Heart right ventricle (tissue), 16 donors: ENCODE results near the gene GFAP. TPM values are rescaled to one million over a fixed set of nuclear protein-coding genes. Genes with fewer than 3 reads are reported as not detected.
A peak's percentile ranks its signal among the peaks of the same experiment; 100 is the strongest.

Source experiments
- ATAC-seq, 8 donors: fragments of 200-7000 bp; cut with Tn5 transposase; one replicate each; pipeline ENCODE4 v1.9.1; 2020; ENCODE audit warnings: mild to moderate bottlenecking in 8 of 8, moderate library complexity in 8 of 8, moderate number of reproducible peaks in 1 of 8
- DNase-seq, 2 donors: peaks; one replicate each; pipeline ENCODE4 v3.0.0-alpha.2; 2020
- H3K27ac ChIP-seq, 10 donors: fragments of 200-600 bp; sonication (generic) in 2 of 10; one replicate each; pipeline versions ENCODE4 v1.5.0 to v1.8.0; 2020 to 2022; ENCODE audit warnings: mild to moderate bottlenecking in 3 of 10
- H3K27me3 ChIP-seq, 7 donors: fragments of 200-600 bp; one replicate each; pipeline ENCODE4 v1.8.0; 2021 to 2022; ENCODE audit warnings: mild to moderate bottlenecking in 2 of 7
- H3K36me3 ChIP-seq, 9 donors: fragments of 200-600 bp; sonication (generic) in 1 of 9; one replicate each; pipeline versions ENCODE4 v1.5.0 to v1.8.0; 2020 to 2022; ENCODE audit warnings: mild to moderate bottlenecking in 2 of 9
- H3K4me1 ChIP-seq, 9 donors: fragments of 200-600 bp; sonication (generic) in 1 of 9; one replicate each; pipeline versions ENCODE4 v1.5.0 to v1.8.0; 2020 to 2022; ENCODE audit warnings: mild to moderate bottlenecking in 4 of 9
- H3K4me3 ChIP-seq, 10 donors: fragments of 200-600 bp; sonication (generic) in 2 of 10; one replicate each; pipeline versions ENCODE4 v1.5.0 to v1.8.0; 2020 to 2022; ENCODE audit warnings: mild to moderate bottlenecking in 7 of 10, moderate library complexity in 2 of 10
- H3K9me3 ChIP-seq, 11 donors: fragments of 200-600 bp in 10 of 11; sonication (generic) in 2 of 11; one replicate each; pipeline versions ENCODE4 v1.5.0 to v1.8.0; 2013 to 2022; ENCODE audit warnings: mild to moderate bottlenecking in 2 of 11, control low read depth in 1 of 11, moderate library complexity in 1 of 11
- CTCF ChIP-seq, 9 donors: fragments of 200-600 bp; sonication (generic) in 2 of 9; IDR thresholded peaks; one replicate each; pipeline versions ENCODE4 v1.5.0 to v1.8.0; 2021 to 2022; ENCODE audit warnings: antibody characterized with exemption in 9 of 9, mild to moderate bottlenecking in 5 of 9, moderate library complexity in 1 of 9
- WGBS, 2 donors: extraction: QIAGEN DNeasy Blood & Tissue Kit; methylation state at CpG; one replicate each; pipeline ENCODE4 v1.1.7; 2013; ENCODE audit warnings: inconsistent platforms in 1 of 2; 5-methylcytosine and 5-hydroxymethylcytosine counted together
- intact Hi-C, 10 donors: fragments of 100-400 bp; cut with DNase I; formaldehyde crosslinking; loops; one replicate each; pipeline versions ENCODE4 v1.11.1 to v1.14.2; 2022
- polyA plus RNA-seq, 2 donors: library from polyadenylated mRNA; stranded (reverse); fragments of 200-250 nt; gene quantifications; one replicate each; pipeline ENCODE4 v1.2.3, GENCODE V29; 2013
- total RNA-seq, 10 donors: library from RNA; stranded (reverse); fragmentation: NEBNext Ultra II Directional in 3 of 10; extraction: Animal tissue kit (Norgen Biotek cat#: 25700) in 3 of 10; gene quantifications; one replicate each; pipeline versions ENCODE4 v1.2.1 to v1.2.4, GENCODE V29; 2021 to 2023
- donor health status: Arrhythmogenic right ventricular cardiomyopathy.
- donor health status: ischemic (EF 13 %, LVEDD 7.1; RV severe dilation, severe dysfunction).
- donor health status: healthy with polysubstance abuse.
- donor health status: DM: no; HTN: yes; CAD: no.
- donor health status: DM: no; HTN: no; CAD: no.
- donor health status: ischemic (EF 25% LVEDD 6.9; RV normal size, moderate dysfunction).
- donor health status: ischemic (EF 25% LVEDD 5.7; RV mildly dilated, moderate dysfunction).
- donor health status: healthy.
- donor health status: DM: yes; HTN: yes; CAD: no.
- donor health status: Ischemic cardiomyopathy.
- donor health status: ischemic (EF 35%, LVEDD 5.7; RV mildly dilated, moderate dysfunction).
- donor health status: nonischemic (EF 11% LVEDD 7.7; RV severe dilation, severe dysfunction).
- donor health status: DM: yes; HTN: yes; CAD: no.
- donor health status: PGD.
- donor health status: ischemic (EF 29% LVEDD 5.4; RV normal size, mild dysfunction).
- donor health status: nonischemic (EF 23%, LVEDD 6.1; RV moderate dilation, normal function).

GFAP gene
- total and polyA plus RNA-seq, 12 donors: 2.1 to 8.6 (median 7.1) TPM

- DNase-seq (no peak), ATAC-seq (no peak)
- no peak for TF ChIP-seq CTCF (IDR thresholded peaks at IDR 0.05)
- peaks cover 0 to 12% (median 0%) of the 10 kb centered on the region in 7 donors for H3K27me3 ChIP-seq
- intact Hi-C loops: loop anchor here in 6 of 10 donors (2.0 to 10.0 kb wide), 8 partner anchors 44 to 272 kb away; partner anchors contain the start of genes C1QL1 (in 1 of the 6) and PLCD3 (in 1 of the 6)
- H3K36me3 ChIP-seq: peaks cover 0 to 11% (median 0%) of the 10 kb centered on the region in 9 donors
- no peak overlapping the region for H3K4me3 ChIP-seq
- H3K27ac ChIP-seq: peak overlapping the region in 1 of 10 donors; percentile 27
- 65 to 70% methylated on average over 19 of the region's 19 CpGs for WGBS, 2 donors
- no peaks in the 10 kb centered on the region for H3K9me3 ChIP-seq
- peaks cover 3 to 26% (median 10%) of the 10 kb centered on the region in 9 donors for H3K4me1 ChIP-seq
Observed at GRCh38 chr17:44922746-44923470, 7.6 kb upstream of the GFAP start.

- H3K36me3 ChIP-seq: peaks cover 0 to 4% (median 0%) of the 10 kb centered on the region in 9 donors
- H3K4me1 ChIP-seq: peaks cover 2 to 33% (median 13%) of the 10 kb centered on the region in 9 donors
- no peaks in the 10 kb centered on the region for H3K9me3 ChIP-seq
- intact Hi-C loops: loop anchor here in 6 of 10 donors (2.0 to 10.0 kb wide), 8 partner anchors 45 to 273 kb away; partner anchors contain the start of genes C1QL1 (in 1 of the 6) and PLCD3 (in 1 of the 6)
- TF ChIP-seq CTCF (IDR thresholded peaks at IDR 0.05): no peak
- H3K4me3 ChIP-seq: no peak overlapping the region
- H3K27ac ChIP-seq: peak overlapping the region in 2 of 10 donors; percentile 47 to 64
- ATAC-seq (no peak), DNase-seq (no peak)
- H3K27me3 ChIP-seq: peaks cover 0 to 12% (median 0%) of the 10 kb centered on the region in 7 donors
- WGBS, 2 donors: 84 to 85% methylated on average over 6 of the region's 6 CpGs
Observed at GRCh38 chr17:44922136-44922535, 6.8 kb upstream of the GFAP start.

GRCh38 chr17:44921122-44921882 is 6.0 kb upstream of the GFAP start:
- Histone ChIP-seq H3K27ac (peak overlapping the region in 8 of 10 donors; percentile 32 to 64 (median 48)), H3K4me3 (no peak overlapping the region), H3K9me3 (no peaks in the 10 kb centered on the region), H3K27me3 (peaks cover 0 to 12% (median 0%) of the 10 kb centered on the region in 7 donors), H3K36me3 (no peaks in the 10 kb centered on the region), H3K4me1 (peaks cover 4 to 41% (median 18%) of the 10 kb centered on the region in 9 donors)
- TF ChIP-seq CTCF (IDR thresholded peaks at IDR 0.05): peak in 3 of 9 donors; percentile 5 to 21 (median 10)
- WGBS, 2 donors: 26 to 34% methylated on average over 11 of the region's 11 CpGs
- intact Hi-C loops: loop anchor here in 9 of 10 donors (2.0 to 10.0 kb wide), 12 partner anchors 46 to 273 kb away; partner anchors contain the start of genes C1QL1 (in 2 of the 9) and PLCD3 (in 2 of the 9)
- ATAC-seq (peak; percentile 44 to 83 (median 61)), DNase-seq (peak in 1 of 2 donors; percentile 41)

DNA sequence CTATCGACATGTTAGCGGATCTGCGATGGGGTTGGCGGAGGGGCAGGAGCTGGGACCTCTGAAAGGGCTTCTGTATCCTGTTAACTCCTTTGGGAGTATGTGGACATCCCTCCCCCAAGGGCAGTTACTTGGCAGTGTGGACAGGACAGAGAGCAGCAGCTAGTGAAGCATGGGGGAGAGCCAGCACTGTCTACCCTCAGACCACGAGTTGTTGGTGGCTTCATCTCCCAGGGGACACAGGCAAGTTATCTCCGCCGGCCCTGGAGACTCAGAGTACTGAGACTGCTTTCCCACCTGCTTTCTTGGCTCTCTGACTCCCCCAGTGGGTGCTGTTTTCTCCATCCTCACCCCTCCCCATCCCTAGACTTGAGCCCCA is 5.3 kb upstream of the GFAP start:
- DNase-seq (peak in 1 of 2 donors; percentile 9), ATAC-seq (peak in 3 of 8 donors; percentile 10 to 33 (median 22))
- H3K36me3 ChIP-seq: no peaks in the 10 kb centered on the region
- peaks cover 0 to 12% (median 0%) of the 10 kb centered on the region in 7 donors for H3K27me3 ChIP-seq
- H3K4me1 ChIP-seq: peaks cover 4 to 48% (median 25%) of the 10 kb centered on the region in 9 donors
- 42 to 57% methylated on average over 7 of the region's 7 CpGs for WGBS, 2 donors
- intact Hi-C loops: loop anchor here (1.0 to 10.0 kb wide), 15 partner anchors 47 to 274 kb away; partner anchors contain the start of genes PLCD3 (in 3 of the 10) and C1QL1 (in 2 of the 10)
- H3K27ac ChIP-seq: peak overlapping the region in 8 of 10 donors; percentile 19 to 64 (median 40)
- TF ChIP-seq CTCF (IDR thresholded peaks at IDR 0.05): no peak
- no peak overlapping the region for H3K4me3 ChIP-seq
- H3K9me3 ChIP-seq: no peaks in the 10 kb centered on the region
